Loucy (cell line): ENCODE data around the gene MYL7.

ENCODE experiments used
- H2AFZ ChIP-seq: fragments of 200-600 bp; sonication (generic); 2 replicates; pipeline ENCODE4 v1.6.0; 2016; ENCODE audit warnings: antibody characterized with exemption, mild to moderate bottlenecking, low read length, moderate library complexity
- H3F3A ChIP-seq: fragments of 200-600 bp; 2 replicates; pipeline ENCODE4 v1.6.0; 2016; ENCODE audit warnings: antibody characterized with exemption, low read depth, mild to moderate bottlenecking
- H3K27me3 ChIP-seq: fragments of 200-600 bp; sonication (generic); 2 replicates; pipeline ENCODE4 v1.6.1; 2014; ENCODE audit warnings: low read length, mild to moderate bottlenecking; ENCODE audit not compliant: insufficient read depth, poor library complexity, severe bottlenecking
- H3K36me3 ChIP-seq: fragments of 200-600 bp; sonication (generic); 2 replicates; pipeline ENCODE4 v1.6.1; 2016; ENCODE audit warnings: low read length; ENCODE audit not compliant: insufficient read depth
- H3K4me1 ChIP-seq: fragments of 200-600 bp; sonication (generic); 2 replicates; pipeline ENCODE4 v1.5.1; 2014; ENCODE audit warnings: low read length, mild to moderate bottlenecking; ENCODE audit not compliant: insufficient read depth, poor library complexity, severe bottlenecking
- H3K4me2 ChIP-seq: fragments of 200-600 bp; sonication (generic); 2 replicates; pipeline ENCODE4 v1.6.0; 2014; ENCODE audit warnings: antibody characterized with exemption, low read length, low read depth, mild to moderate bottlenecking; ENCODE audit not compliant: poor library complexity, severe bottlenecking
- H3K4me3 ChIP-seq: fragments of 200-600 bp; sonication (generic); 2 replicates; pipeline ENCODE4 v1.5.1; 2014; ENCODE audit warnings: low read length, mild to moderate bottlenecking, mixed read lengths; ENCODE audit not compliant: poor library complexity, severe bottlenecking
- H3K79me2 ChIP-seq: fragments of 200-600 bp; sonication (generic); 2 replicates; pipeline ENCODE4 v1.6.1; 2014; ENCODE audit warnings: low read length; ENCODE audit not compliant: insufficient read depth
- H3K9ac ChIP-seq: fragments of 200-600 bp; sonication (generic); 2 replicates; pipeline ENCODE4 v1.6.0; 2014; ENCODE audit warnings: mild to moderate bottlenecking, low read depth, low read length, moderate library complexity; ENCODE audit not compliant: poor library complexity, severe bottlenecking
- H3K9me2 ChIP-seq: fragments of 200-600 bp; sonication (generic); replicated peaks from 2 replicates; pipeline ENCODE4 v1.6.1; 2016; ENCODE audit warnings: low read depth, low read length, mixed read lengths
- H3K9me3 ChIP-seq: fragments of 200-600 bp; sonication (generic); 2 replicates; pipeline ENCODE4 v1.6.1; 2014; ENCODE audit warnings: mild to moderate bottlenecking, antibody characterized with exemption, low read length, low read depth; ENCODE audit not compliant: insufficient read depth
- H4K20me1 ChIP-seq: fragments of 200-600 bp; sonication (generic); 2 replicates; pipeline ENCODE4 v1.6.0; 2014; ENCODE audit warnings: antibody characterized with exemption, low read length, mild to moderate bottlenecking; ENCODE audit not compliant: insufficient read depth, poor library complexity, severe bottlenecking
- EZH2phosphoT487 ChIP-seq: fragments of 200-600 bp; IDR thresholded peaks from 2 replicates; pipeline ENCODE4 v1.6.1; 2018; ENCODE audit warnings: antibody characterized with exemption, mild to moderate bottlenecking, moderate library complexity, borderline replicate concordance
- TF ChIP-seq, protein P1 (sequence below): fragments of 200-600 bp; sonication (generic); conservative IDR thresholded peaks from 2 replicates; pipeline ENCODE4 v1.5.1; 2014; ENCODE audit warnings: mild to moderate bottlenecking, antibody characterized with exemption, low read length

The MYL7 gene

DNA sequence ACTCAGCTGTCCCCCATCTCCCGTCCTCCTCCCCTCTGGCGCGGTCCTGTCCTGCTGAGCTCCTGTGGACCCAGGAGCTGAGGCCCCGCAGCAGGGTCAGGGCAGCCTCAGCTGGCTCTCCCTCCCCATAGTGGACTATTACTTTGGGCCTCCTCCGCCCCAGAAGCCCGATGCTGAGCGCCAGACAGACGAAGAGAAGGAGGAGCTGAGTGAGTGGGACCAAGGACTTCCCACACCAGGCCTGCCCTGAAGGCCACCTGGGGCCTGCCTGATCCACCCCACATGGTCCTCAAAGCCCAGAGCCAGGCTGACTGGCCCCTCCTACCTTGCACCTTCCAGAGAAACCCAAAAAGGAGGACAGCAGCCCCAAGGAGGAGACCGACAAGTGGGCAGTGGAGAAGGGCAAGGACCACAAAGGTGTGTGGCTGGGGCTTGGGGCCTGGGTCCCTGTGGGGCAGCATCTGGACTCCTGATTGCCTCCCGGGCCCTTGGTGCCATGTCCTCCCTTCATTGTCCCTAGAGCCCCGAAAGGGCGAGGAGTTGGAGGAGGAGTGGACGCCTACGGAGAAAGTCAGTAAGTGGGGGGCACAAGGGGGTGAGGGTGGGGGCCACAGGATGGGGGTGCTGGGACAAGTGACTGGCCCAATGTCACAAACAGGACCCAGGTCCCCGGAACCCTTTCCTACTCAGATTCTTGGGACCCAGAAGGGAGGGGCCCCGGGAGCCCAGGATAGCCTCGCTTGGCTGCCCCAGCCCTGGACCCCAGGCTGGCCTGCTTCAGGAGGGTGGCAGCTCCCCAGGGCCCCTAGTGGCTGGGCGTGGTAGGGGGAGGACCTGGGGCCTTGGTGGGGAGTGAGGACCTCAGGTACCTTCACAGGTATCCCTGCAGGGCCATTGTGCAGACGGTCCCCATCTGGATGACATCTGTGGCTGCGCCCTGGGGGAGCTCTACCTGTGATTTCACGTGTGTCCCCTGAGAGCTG, 32.1 kb downstream of the MYL7 start:
- H3K36me3 ChIP-seq = peaks cover 31% of the 10 kb centered on the region; the same call in 1 of the 2 replicates
- peaks cover 50% of the 10 kb centered on the region for H3K79me2 ChIP-seq
- no peak overlapping the region for H3K9ac ChIP-seq

DNA sequence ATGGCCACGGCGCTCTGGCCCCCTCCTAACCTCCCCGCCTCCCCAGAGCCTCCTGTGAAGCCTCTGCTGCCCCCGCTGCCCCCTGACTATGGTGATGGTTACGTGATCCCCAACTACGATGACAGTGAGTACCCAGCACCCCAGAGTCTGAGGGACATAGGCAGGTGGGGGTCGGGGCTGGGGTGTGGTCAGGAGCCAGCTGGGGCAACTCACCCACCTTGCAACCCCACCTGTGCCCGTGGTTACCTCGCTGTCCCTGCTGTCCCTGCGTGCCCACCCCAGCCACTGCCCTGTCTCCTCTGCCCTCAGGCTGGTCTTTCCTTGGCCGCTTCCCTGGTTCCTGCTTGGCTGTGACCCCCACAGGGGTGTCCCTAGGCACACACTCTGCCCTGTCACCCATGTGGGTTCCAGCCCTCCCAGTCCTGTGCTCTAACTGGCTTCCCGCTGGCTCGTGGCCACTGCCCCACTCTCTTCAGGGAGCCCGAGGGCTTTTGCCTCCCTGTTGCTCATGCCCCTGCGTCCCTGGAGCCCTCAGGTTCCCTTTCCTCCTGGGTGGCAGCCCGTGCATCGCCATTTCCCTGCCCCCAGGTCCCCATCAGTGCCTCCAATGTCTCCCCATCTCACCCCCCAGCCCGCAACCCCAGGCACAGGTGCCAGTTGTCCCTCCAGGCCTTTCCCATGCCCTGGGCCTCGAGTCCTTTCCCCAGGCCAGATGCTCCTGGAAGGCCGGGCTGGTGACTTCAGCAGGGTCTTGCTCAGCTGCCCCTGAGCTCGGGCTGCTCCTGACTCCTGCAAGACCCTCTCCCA, 33.0 kb downstream of the MYL7 start:
- Histone ChIP-seq H3K9ac (no peak overlapping the region), H3F3A (no peaks in the 10 kb centered on the region), H3K79me2 (peaks cover 50% of the 10 kb centered on the region), H2AFZ (no peak overlapping the region), H3K4me2 (peak overlapping the region; percentile 91), H4K20me1 (peaks cover 34% of the 10 kb centered on the region), H3K36me3 (peaks cover 29% of the 10 kb centered on the region; the same call in 1 of the 2 replicates), H3K9me3 (no peaks in the 10 kb centered on the region), H3K27me3 (no peaks in the 10 kb centered on the region), H3K9me2 (no peaks in the 10 kb centered on the region), H3K4me3 (no peak overlapping the region), H3K4me1 (peaks cover 26% of the 10 kb centered on the region)
- TF ChIP-seq EZH2phosphoT487 = no peak
- TF ChIP-seq, protein P1, sequence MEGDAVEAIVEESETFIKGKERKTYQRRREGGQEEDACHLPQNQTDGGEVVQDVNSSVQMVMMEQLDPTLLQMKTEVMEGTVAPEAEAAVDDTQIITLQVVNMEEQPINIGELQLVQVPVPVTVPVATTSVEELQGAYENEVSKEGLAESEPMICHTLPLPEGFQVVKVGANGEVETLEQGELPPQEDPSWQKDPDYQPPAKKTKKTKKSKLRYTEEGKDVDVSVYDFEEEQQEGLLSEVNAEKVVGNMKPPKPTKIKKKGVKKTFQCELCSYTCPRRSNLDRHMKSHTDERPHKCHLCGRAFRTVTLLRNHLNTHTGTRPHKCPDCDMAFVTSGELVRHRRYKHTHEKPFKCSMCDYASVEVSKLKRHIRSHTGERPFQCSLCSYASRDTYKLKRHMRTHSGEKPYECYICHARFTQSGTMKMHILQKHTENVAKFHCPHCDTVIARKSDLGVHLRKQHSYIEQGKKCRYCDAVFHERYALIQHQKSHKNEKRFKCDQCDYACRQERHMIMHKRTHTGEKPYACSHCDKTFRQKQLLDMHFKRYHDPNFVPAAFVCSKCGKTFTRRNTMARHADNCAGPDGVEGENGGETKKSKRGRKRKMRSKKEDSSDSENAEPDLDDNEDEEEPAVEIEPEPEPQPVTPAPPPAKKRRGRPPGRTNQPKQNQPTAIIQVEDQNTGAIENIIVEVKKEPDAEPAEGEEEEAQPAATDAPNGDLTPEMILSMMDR = no peak

More for the DNA sequence above, 32.1 kb downstream of the MYL7 start:
- no peaks in the 10 kb centered on the region for H3K27me3 ChIP-seq
- no peak for TF ChIP-seq EZH2phosphoT487
- TF ChIP-seq, protein P1 = peak; percentile 40; the same call in 1 of the 2 replicates
- H3K9me2 ChIP-seq = no peaks in the 10 kb centered on the region
- no peaks in the 10 kb centered on the region for H3K9me3 ChIP-seq
- no peak overlapping the region for H3K4me3 ChIP-seq
- peak overlapping the region; percentile 91 for H3K4me2 ChIP-seq
- peaks cover 18% of the 10 kb centered on the region for H3K4me1 ChIP-seq
- H3F3A ChIP-seq = no peaks in the 10 kb centered on the region
- H4K20me1 ChIP-seq = peaks cover 34% of the 10 kb centered on the region
- no peak overlapping the region for H2AFZ ChIP-seq

DNA sequence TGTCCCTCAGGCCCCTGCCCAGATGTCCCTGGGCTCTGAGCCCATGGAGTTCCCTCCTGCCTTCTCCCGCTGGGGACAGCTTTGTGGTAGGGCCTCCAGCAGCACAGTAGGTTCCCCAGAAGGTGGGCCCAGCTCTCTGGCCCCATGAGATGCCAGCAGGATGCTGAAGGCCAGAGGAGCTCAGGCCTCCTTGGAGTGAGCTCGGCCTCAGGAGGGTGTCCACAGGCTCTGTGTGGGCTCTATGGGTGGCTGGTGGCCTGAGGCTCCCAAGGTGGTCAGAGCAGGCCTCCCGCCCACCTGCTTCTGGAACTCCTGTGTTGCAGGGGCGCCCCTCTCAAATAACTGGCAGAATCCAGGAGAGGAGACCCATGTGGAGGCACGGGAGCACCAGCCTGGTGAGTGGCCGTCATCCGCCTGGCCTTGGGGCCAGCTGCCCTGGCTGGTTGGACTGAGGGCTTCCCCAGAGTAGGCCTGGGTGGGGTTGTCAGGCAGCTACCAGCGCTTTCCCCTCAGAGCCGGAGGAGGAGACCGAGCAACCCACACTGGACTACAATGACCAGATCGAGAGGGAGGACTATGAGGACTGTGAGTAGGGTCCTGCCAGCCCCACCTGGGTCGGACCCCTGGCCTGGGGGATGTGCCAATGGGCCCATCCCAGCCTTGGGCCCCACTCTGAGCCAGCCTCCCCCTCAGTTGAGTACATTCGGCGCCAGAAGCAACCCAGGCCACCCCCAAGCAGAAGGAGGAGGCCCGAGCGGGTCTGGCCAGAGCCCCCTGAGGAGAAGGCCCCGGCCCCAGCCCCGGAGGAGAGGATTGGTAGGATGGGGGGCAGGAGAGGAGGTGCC, 33.8 kb downstream of the MYL7 start:
- Histone ChIP-seq H3F3A (no peaks in the 10 kb centered on the region), H3K4me1 (peaks cover 31% of the 10 kb centered on the region), H3K9me3 (no peaks in the 10 kb centered on the region), H3K36me3 (peaks cover 21% of the 10 kb centered on the region; the same call in 1 of the 2 replicates), H3K4me3 (peak overlapping the region; percentile 94), H2AFZ (no peak overlapping the region), H3K9ac (peak overlapping the region; percentile 34), H3K79me2 (peaks cover 50% of the 10 kb centered on the region), H3K4me2 (peak overlapping the region; percentile 91), H3K27me3 (no peaks in the 10 kb centered on the region), H4K20me1 (peaks cover 34% of the 10 kb centered on the region), H3K9me2 (no peaks in the 10 kb centered on the region)
- TF ChIP-seq EZH2phosphoT487 = no peak
- TF ChIP-seq, protein P1 = no peak
